Endothelial cell of umbilical vein (primary cell): ENCODE measurements around the gene IGF2BP1.

Experiments used
- EZH2 ChIP-seq: IDR thresholded peaks from 2 replicates; pipeline ENCODE4 v1.6.1; 2012; ENCODE audit warnings: borderline replicate concordance, low read depth, mild to moderate bottlenecking, moderate library complexity, low read length, inconsistent platforms; ENCODE audit not compliant: severe bottlenecking
- FOS ChIP-seq: IDR thresholded peaks from 2 replicates; pipeline ENCODE4 v1.6.1; 2011; ENCODE audit warnings: mild to moderate bottlenecking, low read length, moderate library complexity, borderline replicate concordance; ENCODE audit not compliant: insufficient read depth
- GATA2 ChIP-seq: IDR thresholded peaks from 2 replicates; pipeline ENCODE4 v1.7.0; 2011; ENCODE audit warnings: low read depth, mild to moderate bottlenecking, moderate library complexity, mixed read lengths, low read length; ENCODE audit not compliant: insufficient read length, insufficient read depth
- JUN ChIP-seq: IDR thresholded peaks from 2 replicates; pipeline ENCODE4 v1.6.1; 2011; ENCODE audit warnings: borderline replicate concordance, low read depth; ENCODE audit not compliant: insufficient read length, insufficient read depth
- MAX ChIP-seq: IDR thresholded peaks from 2 replicates; pipeline ENCODE4 v1.6.1; 2011; ENCODE audit not compliant: insufficient read depth, insufficient read length
- MYC ChIP-seq: IDR thresholded peaks from one replicate; pipeline ENCODE4 v1.6.1; 2011; ENCODE audit warnings: mild to moderate bottlenecking, low read depth, low read length
- POLR2A ChIP-seq: IDR thresholded peaks from 2 replicates; pipeline ENCODE4 v1.6.1; 2012; ENCODE audit warnings: low read depth, mild to moderate bottlenecking, control low read depth, low read length
- POLR2AphosphoS5 ChIP-seq: IDR thresholded peaks from 2 replicates; pipeline ENCODE4 v1.6.1; 2012; ENCODE audit warnings: low read depth, mild to moderate bottlenecking, control low read depth, low read length, moderate library complexity; ENCODE audit not compliant: insufficient read depth
- TF ChIP-seq, protein P1 (sequence below), 2 donors: IDR thresholded peaks; 1 replicate in 1 of 2; 2 replicates in 1 of 2; pipeline ENCODE4 v1.5.1; 2011; ENCODE audit warnings: low read length in 2 of 2, mild to moderate bottlenecking in 2 of 2, moderate library complexity in 2 of 2, control low read depth in 1 of 2, inconsistent platforms in 1 of 2, low read depth in 1 of 2; ENCODE audit not compliant: insufficient read depth in 1 of 2; ENCODE audit errors: extremely low read depth in 1 of 2

- TF ChIP-seq POLR2A (no peak), EZH2 (no peak), POLR2AphosphoS5 (peak; percentile 58), JUN (no peak), MAX (no peak), FOS (no peak), GATA2 (no peak), MYC (no peak)
- TF ChIP-seq, protein P1, sequence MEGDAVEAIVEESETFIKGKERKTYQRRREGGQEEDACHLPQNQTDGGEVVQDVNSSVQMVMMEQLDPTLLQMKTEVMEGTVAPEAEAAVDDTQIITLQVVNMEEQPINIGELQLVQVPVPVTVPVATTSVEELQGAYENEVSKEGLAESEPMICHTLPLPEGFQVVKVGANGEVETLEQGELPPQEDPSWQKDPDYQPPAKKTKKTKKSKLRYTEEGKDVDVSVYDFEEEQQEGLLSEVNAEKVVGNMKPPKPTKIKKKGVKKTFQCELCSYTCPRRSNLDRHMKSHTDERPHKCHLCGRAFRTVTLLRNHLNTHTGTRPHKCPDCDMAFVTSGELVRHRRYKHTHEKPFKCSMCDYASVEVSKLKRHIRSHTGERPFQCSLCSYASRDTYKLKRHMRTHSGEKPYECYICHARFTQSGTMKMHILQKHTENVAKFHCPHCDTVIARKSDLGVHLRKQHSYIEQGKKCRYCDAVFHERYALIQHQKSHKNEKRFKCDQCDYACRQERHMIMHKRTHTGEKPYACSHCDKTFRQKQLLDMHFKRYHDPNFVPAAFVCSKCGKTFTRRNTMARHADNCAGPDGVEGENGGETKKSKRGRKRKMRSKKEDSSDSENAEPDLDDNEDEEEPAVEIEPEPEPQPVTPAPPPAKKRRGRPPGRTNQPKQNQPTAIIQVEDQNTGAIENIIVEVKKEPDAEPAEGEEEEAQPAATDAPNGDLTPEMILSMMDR (IDR thresholded peaks at IDR 0.05; ENCODE audit: extremely low read depth in 1 of 2, insufficient read depth in 1 of 2, low read depth in 1 of 2, low read length in 2 of 2) = no peak
These were observed 25.3 kb downstream of the IGF2BP1 start for GRCh38 chr17:49022391-49022941.
